ENCODE measurements around the gene TMEM187.
"Not testable (repeated sequence)": the region's sequence is repeated elsewhere in the genome, so short reads cannot be mapped to it uniquely, and the experiment has no call there.

The TMEM187 gene

DNA sequence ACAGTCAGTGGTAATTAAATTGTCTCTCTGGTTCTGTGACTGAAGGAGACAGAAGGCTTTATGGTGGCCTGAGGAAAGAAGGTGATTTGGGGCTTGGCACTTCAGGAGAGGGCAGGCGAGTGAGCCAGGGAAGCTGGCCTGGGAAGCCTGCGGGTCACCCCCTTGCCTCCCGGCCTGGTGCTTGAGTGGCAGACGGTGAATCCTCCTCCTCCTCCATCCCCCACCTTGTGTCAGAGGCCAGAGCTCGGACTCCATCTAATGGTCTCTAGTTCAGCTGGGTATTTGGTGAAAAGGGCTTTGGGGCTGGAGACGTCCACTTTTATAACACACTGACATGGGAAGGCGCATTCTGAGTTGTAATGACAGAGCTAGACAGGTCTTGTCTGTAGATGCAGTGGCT, 8.7 kb downstream of the TMEM187 start:
- ATAC-seq (replicated peaks): no peak
- no peaks in the 10 kb centered on the region for H3K9me3 Mint-ChIP-seq
- H3K4me1 Mint-ChIP-seq: peaks cover 27 to 54% of the 10 kb centered on the region in 2 donors
- H3K27me3 Mint-ChIP-seq: no peaks in the 10 kb centered on the region
- peak overlapping the region; percentile 47 to 66 for H3K4me3 Mint-ChIP-seq
- peak overlapping the region; percentile 73 for H3K27ac Mint-ChIP-seq
- peaks cover 0 to 9% of the 10 kb centered on the region in 2 donors for H3K36me3 Mint-ChIP-seq
- DNase-seq: no peak

DNA sequence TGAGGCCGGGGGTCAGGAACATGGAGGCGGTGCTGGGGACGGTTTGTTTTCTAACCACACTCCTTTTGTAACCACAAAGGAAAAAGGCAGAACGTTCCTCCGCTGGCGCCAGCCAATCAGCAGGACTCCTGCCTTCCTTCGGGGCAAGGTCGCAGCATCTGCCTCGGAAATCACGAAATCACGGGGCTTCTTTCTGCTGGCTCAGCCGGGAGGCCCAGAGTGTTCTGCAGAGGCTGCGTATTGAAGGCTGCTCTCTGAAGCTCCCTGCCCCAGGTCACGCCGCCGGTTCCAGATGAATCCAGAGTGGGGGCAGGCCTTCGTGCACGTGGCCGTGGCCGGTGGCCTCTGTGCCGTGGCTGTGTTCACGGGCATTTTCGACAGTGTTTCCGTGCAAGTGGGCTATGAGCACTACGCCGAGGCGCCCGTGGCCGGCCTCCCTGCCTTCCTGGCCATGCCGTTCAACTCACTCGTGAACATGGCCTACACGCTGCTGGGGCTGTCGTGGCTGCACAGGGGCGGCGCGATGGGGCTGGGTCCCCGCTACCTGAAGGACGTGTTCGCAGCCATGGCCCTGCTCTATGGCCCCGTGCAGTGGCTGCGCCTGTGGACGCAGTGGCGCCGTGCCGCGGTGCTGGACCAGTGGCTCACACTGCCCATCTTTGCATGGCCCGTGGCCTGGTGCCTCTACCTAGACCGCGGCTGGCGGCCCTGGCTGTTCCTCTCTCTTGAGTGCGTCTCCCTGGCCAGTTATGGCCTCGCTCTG, 9.4 kb downstream of the TMEM187 start:
- DNase-seq: peak; percentile 39
- peak; percentile 5 to 11 for ATAC-seq (replicated peaks)
- peaks cover 0 to 9% of the 10 kb centered on the region in 2 donors for H3K36me3 Mint-ChIP-seq
- H3K9me3 Mint-ChIP-seq: no peaks in the 10 kb centered on the region
- H3K27ac Mint-ChIP-seq: peak overlapping the region; percentile 73
- peak overlapping the region; percentile 47 to 66 for H3K4me3 Mint-ChIP-seq
- H3K4me1 Mint-ChIP-seq: peaks cover 27 to 54% of the 10 kb centered on the region in 2 donors
- no peaks in the 10 kb centered on the region for H3K27me3 Mint-ChIP-seq

DNA sequence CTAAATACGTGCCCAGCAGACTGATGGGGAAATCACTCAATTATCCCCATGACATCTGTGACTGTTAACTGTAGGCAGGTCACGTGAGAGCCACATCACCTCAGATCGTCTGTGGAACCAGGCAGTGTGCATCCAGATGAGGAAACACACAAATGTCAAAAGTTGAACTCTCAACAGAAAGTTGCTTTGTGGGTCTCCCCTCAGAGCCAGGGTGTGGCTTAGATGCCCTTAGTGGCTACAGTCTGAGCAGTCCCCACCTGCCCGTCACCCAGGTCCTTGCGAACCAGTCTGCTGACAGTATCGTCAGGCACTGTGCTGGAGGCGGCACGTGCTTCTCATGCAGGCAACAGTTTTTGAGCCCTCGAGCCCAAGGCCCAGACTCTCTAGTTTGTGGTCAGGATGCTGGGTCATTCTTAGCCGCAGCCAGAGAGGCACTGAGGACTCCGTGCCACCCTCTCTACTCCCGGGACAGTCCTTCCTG, 10.8 kb downstream of the TMEM187 start:
- peak; percentile 53 to 60 for ATAC-seq (replicated peaks)
- peaks cover 27 to 54% of the 10 kb centered on the region in 2 donors for H3K4me1 Mint-ChIP-seq
- H3K4me3 Mint-ChIP-seq: peak overlapping the region in 1 of 2 donors; percentile 46
- H3K9me3 Mint-ChIP-seq: no peaks in the 10 kb centered on the region
- DNase-seq: peak; percentile 44
- peaks cover 0 to 9% of the 10 kb centered on the region in 2 donors for H3K36me3 Mint-ChIP-seq
- H3K27me3 Mint-ChIP-seq: no peaks in the 10 kb centered on the region
- peak overlapping the region; percentile 96 for H3K27ac Mint-ChIP-seq

DNA sequence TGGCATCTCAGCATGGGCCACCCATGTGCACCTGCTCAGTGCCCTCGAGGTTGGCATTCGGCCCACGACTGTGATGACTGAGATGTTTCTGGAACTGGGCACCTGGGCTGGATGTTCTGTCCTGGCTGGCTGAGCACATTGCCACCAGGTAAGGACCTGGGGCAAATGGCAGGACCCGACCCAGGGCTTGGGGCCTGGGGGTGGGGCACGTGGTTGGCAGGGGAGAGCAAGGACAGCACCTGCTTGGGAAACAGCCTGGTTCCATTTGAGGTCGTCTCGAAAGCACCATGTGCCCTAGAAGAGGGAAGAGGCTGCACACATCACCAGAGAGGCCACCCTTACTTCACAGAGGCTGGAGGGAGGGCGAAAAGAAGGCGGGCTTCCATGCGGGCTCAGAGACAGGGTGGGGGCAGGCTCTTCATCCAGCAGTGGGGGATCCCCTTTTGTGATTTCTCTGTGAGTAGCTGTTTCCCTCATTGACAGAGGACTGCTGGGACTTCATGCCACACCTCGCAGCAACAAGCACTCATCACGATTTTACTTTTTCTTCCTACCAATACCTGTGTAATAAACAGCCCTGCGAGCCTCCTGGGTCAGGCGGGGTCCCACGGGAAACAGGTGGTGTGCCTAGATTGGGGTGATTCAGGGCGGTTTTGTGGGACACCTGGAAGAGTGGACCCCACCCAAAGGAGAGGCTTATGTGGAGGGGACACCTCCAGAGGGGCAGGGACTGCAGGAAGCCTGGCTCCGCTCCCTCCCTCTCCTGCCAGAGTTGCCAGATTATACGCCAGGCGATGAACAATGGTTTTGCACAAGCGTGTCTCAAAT, 12.0 kb downstream of the TMEM187 start:
- ATAC-seq (replicated peaks) (peak; percentile 60 to 67), DNase-seq (peak; percentile 61)
- peaks cover 27 to 54% of the 10 kb centered on the region in 2 donors for H3K4me1 Mint-ChIP-seq
- no peaks in the 10 kb centered on the region for H3K9me3 Mint-ChIP-seq
- H3K27me3 Mint-ChIP-seq: no peaks in the 10 kb centered on the region
- H3K4me3 Mint-ChIP-seq: peak overlapping the region; percentile 79 to 83
- H3K27ac Mint-ChIP-seq: peak overlapping the region; percentile 96
- H3K36me3 Mint-ChIP-seq: peaks cover 0 to 9% of the 10 kb centered on the region in 2 donors

DNA sequence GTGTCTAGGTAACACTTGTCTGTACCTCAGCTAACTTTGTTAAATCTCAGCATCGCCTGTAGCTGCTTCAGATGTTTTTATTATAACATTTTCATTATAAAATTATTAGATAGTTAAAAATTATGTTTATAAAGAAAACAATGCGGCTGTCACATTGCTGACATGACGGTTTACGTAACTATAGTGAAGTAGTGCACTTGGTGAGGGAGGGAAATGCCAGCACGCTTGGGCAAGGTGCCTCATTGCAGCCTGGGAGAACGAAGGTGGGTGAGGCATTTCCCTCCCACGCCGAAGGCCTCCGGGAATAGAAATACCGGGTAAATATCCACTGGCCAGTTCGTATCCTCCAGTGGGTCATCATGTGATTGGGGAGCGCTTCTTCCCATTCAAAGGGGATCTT, 15.9 kb downstream of the TMEM187 start:
- Mint-ChIP-seq H3K4me3 (no peak overlapping the region), H3K9me3 (peaks cover 0 to 5% of the 10 kb centered on the region in 2 donors), H3K27me3 (peaks cover 0 to 3% of the 10 kb centered on the region in 2 donors), H3K36me3 (no peaks in the 10 kb centered on the region), H3K4me1 (peaks cover 9 to 19% of the 10 kb centered on the region in 2 donors), H3K27ac (no peak overlapping the region)
- ATAC-seq (replicated peaks) (no peak), DNase-seq (no peak)

DNA sequence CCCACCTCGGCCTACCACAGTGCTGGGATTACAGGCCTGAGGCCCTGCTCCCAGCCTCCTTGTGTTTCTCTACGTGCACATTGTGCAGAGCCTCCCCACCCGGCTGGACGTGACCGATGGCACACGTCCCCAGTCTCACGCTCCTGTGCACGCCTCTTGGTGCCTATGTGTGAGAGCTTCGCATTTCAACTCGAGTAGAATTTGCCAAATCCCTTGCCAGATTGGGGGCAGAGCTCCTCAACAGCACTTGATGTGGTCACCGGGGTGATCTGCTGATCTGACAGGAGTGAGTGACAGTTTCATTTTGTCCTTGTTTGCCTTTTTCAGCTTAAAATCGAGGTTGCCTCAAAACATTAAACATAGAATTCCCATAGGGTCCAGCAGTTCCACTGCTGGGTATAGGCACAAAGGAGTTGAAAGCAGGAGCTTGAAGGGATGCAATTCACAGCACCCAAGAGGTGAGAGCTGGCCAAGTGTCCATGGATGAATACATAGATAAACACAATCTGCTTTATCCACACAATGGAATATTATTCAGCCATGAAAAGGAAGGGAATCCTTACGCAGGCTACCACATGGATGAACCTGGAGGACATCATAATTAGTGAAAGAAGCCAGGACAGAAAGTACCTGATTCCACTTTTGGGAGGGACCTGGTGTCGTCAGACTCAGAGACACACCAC, 17.6 kb downstream of the TMEM187 start:
- Mint-ChIP-seq H3K27ac (no peak overlapping the region), H3K27me3 (peaks cover 0 to 3% of the 10 kb centered on the region in 2 donors), H3K36me3 (no peaks in the 10 kb centered on the region), H3K9me3 (peaks cover 0 to 5% of the 10 kb centered on the region in 2 donors), H3K4me3 (no peak overlapping the region), H3K4me1 (peaks cover 0 to 8% of the 10 kb centered on the region in 2 donors)
- DNase-seq (no peak), ATAC-seq (replicated peaks) (no peak)

DNA sequence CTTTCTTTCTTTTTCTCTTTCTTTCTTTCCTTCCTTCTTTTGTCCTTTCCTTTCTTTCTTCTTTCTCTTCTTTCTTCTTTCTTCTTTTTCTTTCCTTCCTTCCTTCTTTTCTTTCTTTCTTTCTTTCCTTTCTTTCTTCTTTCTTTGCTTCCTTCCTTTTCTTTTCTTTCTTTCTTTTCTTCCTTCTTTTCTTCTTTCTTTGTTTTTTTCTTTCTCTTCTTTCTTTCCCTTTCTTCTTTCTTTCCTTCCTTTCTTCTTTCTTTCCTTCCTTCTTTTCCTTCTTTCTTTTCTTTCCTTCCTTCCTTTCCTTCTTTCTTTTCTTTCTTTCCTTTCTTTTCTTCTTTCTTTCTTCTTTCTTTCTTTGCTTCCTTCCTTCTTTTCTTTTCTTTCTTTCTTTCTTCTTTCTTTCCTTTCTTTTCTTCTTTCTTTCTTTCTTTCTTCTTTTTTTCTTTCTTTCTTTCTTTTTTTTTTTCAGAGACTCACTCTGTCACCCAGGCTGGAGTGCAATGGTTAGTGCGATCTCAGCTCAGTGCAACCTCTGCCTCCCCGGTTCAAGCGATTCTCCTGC, 18.5 kb downstream of the TMEM187 start:
- Mint-ChIP-seq H3K9me3 (peaks cover 0 to 5% of the 10 kb centered on the region in 2 donors), H3K27me3 (peaks cover 0 to 3% of the 10 kb centered on the region in 2 donors), H3K4me3 (no peak overlapping the region), H3K4me1 (no peaks in the 10 kb centered on the region), H3K27ac (peak overlapping the region; percentile 53), H3K36me3 (no peaks in the 10 kb centered on the region)
- DNase-seq (no peak), ATAC-seq (replicated peaks) (no peak)

DNA sequence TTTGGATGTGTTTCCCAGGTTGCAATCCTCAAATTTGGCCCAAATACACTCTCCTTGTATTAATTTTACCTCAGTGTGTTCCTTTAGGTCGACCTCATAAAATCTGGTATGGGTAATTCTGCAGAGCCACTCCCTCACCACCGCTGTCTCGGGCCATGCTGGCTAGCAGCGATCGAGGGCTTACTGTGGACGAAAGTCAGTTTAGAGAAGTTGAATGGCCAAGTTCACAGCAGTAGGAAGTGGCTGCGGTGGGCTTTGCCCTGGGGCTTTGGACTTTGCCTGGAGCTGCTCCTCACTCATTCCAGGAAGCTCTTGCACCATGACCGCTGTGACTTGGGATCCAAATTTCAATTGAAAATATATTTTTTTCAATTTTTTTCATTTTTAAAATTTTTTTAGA, 19.6 kb downstream of the TMEM187 start:
- H3K27ac Mint-ChIP-seq: no peak overlapping the region
- no peaks in the 10 kb centered on the region for H3K4me1 Mint-ChIP-seq
- no peak overlapping the region for H3K4me3 Mint-ChIP-seq
- H3K27me3 Mint-ChIP-seq: peaks cover 0 to 3% of the 10 kb centered on the region in 2 donors
- no peak for ATAC-seq (replicated peaks)
- no peak for DNase-seq
- peaks cover 0 to 5% of the 10 kb centered on the region in 2 donors for H3K9me3 Mint-ChIP-seq
- no peaks in the 10 kb centered on the region for H3K36me3 Mint-ChIP-seq

DNA sequence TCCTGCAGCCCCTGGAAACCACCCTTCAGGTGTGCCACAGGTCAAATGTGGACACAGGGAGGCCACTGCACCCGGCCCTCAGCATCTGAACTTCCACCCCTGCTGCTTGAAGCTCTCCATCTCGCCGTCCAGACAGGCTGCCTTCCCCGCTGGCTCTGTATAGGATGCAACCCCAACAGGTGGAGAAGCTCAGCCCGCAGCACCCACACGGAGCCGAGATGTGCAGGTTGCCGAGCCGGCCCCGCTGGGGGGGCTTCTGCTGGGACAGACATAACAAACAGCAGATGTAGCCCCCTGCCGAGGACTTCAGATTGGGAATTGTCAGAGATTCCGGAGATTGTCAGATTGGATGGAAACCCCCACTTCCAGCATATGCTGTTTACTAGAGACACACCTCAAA, 20.5 kb downstream of the TMEM187 start:
- Mint-ChIP-seq H3K4me1 (no peaks in the 10 kb centered on the region), H3K27me3 (peaks cover 0 to 3% of the 10 kb centered on the region in 2 donors), H3K36me3 (no peaks in the 10 kb centered on the region), H3K9me3 (peaks cover 0 to 5% of the 10 kb centered on the region in 2 donors), H3K4me3 (no peak overlapping the region), H3K27ac (no peak overlapping the region)
- DNase-seq (no peak), ATAC-seq (replicated peaks) (no peak)

DNA sequence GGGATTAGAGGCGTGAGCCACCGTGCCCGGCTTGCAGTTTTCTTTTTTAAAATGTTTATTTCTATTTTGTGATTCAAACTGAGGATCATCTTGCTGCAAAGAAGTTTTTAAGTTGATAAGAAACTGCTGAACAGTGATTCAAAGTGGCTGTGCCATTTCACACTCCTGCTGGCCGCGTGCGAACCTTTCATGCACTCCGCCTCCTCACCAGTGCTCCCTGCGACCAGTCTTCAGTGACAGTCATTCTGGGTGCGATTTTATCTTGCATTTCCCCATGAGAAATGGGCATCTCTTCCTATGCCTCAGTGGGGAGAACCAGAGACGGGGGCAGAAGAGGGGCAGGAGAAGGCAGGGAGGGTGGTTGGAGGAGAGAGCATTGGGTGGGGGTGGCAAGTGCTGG, 21.4 kb downstream of the TMEM187 start:
- Mint-ChIP-seq H3K27ac (no peak overlapping the region), H3K4me1 (no peaks in the 10 kb centered on the region), H3K27me3 (peaks cover 0 to 3% of the 10 kb centered on the region in 2 donors), H3K36me3 (no peaks in the 10 kb centered on the region), H3K4me3 (no peak overlapping the region), H3K9me3 (peaks cover 0 to 5% of the 10 kb centered on the region in 2 donors)
- ATAC-seq (replicated peaks) (no peak), DNase-seq (no peak)

DNA sequence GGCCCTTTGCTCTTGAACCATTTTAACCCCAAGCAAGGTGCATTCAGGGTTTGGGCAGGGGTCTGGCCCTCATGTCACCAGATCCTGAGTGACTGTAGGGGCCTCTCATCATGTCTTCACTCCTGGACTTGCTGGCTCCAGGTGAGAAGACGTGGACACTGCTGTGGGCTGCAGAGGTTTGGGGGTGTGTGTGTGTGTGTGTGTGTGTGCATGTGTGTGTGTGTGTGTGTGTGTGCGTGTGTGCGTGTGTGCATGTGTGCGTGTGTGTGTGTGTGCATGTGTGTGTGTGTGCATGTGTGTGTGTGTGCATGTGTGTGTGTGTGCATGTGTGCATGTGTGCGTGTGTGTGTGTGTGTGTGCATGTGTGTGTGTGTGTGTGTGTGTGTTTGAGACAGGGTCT, 21.8 kb downstream of the TMEM187 start:
- not testable (repeated sequence) for H3K27me3 Mint-ChIP-seq; ATAC-seq (replicated peaks); H3K9me3 Mint-ChIP-seq; H3K4me1 Mint-ChIP-seq; H3K27ac Mint-ChIP-seq; DNase-seq; H3K4me3 Mint-ChIP-seq; H3K36me3 Mint-ChIP-seq

DNA sequence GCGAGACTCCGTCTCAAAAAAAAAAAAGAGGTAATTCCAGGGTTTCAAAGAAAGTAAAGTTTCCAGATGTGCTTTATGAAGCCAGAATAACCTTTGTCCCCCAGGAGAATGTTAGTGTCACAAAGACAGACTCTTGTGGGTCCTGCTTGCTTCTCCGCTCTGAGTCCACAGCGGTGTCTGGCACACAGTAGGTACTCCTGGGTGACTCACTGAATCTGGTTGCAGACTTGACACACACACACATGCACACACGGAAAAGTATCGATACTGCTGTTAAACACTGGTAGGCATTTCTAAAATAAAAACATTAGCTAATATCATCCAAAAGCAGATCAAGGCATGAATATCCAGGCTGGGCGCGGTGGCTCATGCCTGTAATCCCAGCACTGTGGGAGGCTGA, 22.9 kb downstream of the TMEM187 start:
- Mint-ChIP-seq H3K27me3 (peaks cover 0 to 3% of the 10 kb centered on the region in 2 donors), H3K27ac (no peak overlapping the region), H3K4me3 (no peak overlapping the region), H3K4me1 (peaks cover 0 to 4% of the 10 kb centered on the region in 2 donors), H3K9me3 (peaks cover 0 to 5% of the 10 kb centered on the region in 2 donors), H3K36me3 (no peaks in the 10 kb centered on the region)
- DNase-seq (no peak), ATAC-seq (replicated peaks) (no peak)

DNA sequence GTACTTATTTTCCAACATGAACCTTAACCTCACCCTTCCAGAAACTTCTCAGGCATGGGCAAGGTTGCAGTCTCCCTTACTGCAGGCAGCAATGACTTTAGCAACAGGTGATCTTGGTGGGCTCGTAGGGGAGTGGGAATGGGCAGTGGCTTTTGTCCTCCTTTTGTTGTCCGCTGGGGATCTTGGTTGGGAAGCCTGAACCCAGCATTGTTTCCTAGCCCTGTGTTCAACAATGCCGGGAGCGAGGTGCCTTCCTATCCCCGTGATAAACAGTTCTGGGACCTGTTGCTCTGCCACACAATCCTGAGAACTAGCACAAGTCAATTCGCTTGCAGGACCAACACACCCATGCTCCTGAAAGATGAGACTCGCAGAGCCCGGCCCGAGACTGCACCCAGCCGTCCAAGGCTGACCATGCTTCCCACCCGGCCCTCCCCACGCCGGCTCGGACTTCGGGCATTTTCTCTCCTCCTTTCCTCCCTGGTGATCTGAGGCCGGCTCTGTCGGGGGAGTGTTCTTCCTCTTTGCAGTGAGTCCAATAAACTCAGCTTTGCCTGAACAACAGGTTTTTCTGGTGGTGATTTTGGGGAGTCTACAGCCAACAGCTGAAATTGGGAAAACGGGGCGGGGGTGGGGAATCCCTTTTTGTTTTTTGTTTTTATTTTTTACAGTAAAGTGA, 26.9 kb downstream of the TMEM187 start:
- Mint-ChIP-seq H3K4me3 (peak overlapping the region in 1 of 2 donors; percentile 48), H3K9me3 (no peaks in the 10 kb centered on the region), H3K27me3 (peaks cover 0 to 4% of the 10 kb centered on the region in 2 donors), H3K4me1 (peaks cover 10 to 24% of the 10 kb centered on the region in 2 donors), H3K27ac (no peak overlapping the region), H3K36me3 (peaks cover 0 to 3% of the 10 kb centered on the region in 2 donors)
- no peak for ATAC-seq (replicated peaks)
- no peak for DNase-seq
